ENCODE measurements around the gene ARHGEF28.

- TF ChIP-seq POU6F1 (CRISPR knock-in tag; IDR thresholded peaks at IDR 0.05; ENCODE audit: borderline replicate concordance, low read depth) (no peak), OSR1 (CRISPR knock-in tag; IDR thresholded peaks at IDR 0.05) (no peak), TCF4 (CRISPR knock-in tag; IDR thresholded peaks at IDR 0.05; ENCODE audit: borderline replicate concordance) (no peak), BACH2 (CRISPR knock-in tag; IDR thresholded peaks at IDR 0.05; ENCODE audit: borderline replicate concordance) (no peak), ARNTL (CRISPR knock-in tag; IDR thresholded peaks at IDR 0.05; ENCODE audit: borderline replicate concordance, low read depth) (no peak), RARB (CRISPR knock-in tag; IDR thresholded peaks at IDR 0.05) (no peak), PATZ1 (CRISPR knock-in tag; IDR thresholded peaks at IDR 0.05; ENCODE audit: borderline replicate concordance) (no peak)
Measured at GRCh38 chr5:73938938-73939320, 312.9 kb downstream of the ARHGEF28 start.
